NCI-H1105 (cell line): ENCODE measurements around the gene LYPD5.
"Not testable (repeated sequence)": the region's sequence is repeated elsewhere in the genome, so short reads cannot be mapped to it uniquely, and the experiment has no call there.

Source experiments
- DNase-seq: peaks from one replicate; lab custom pipeline; 2025; lab: John Stamatoyannopoulos, UW

Gene LYPD5

DNA sequence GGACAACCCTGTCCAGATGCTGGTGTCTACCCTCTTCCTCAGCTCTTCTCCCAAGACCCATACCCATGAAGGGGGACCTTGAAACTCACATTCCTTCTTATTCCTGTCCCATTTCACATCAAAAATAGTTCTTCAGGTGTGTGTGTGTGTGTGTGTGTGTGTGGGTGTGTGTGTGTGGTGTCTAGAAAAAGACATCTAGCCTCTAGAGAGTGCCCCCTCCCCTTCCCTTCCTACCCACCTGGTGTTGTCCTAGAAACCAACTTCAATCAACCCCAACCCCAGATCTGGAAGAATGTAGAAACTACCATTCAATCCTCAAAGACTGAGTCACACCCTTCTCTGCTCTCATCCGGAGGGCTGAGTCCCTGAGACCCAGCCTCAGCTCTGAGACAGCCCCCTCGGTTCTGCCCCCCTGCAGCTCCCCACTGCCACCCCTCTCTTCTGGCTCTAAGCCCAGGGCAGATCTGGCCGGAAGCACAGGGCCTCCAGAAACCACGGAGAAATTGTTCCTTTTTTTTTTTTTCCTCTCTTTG is 25.0 kb downstream of the LYPD5 start:
- DNase-seq: peak; percentile 85

DNA sequence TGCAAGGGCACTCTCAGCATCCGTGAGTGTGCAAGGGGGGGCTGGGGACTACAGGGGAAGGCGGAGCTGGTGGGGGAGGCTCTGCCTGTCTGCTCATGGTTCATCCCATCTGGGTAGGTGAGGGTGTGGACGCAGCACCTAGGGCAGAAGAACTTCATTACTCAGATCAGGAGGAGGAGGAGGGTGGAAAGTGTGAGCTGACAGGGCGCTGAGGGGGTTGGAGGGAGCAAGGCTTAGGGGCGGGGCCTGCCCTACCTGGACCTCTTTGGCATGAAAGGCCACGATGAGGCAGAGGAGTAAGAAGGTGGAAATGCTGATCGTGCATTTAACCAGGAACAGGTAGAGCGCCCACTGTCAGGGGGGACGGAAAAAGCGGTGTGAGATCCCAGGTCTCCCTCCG is 26.0 kb downstream of the LYPD5 start:
- DNase-seq: no peak

DNA sequence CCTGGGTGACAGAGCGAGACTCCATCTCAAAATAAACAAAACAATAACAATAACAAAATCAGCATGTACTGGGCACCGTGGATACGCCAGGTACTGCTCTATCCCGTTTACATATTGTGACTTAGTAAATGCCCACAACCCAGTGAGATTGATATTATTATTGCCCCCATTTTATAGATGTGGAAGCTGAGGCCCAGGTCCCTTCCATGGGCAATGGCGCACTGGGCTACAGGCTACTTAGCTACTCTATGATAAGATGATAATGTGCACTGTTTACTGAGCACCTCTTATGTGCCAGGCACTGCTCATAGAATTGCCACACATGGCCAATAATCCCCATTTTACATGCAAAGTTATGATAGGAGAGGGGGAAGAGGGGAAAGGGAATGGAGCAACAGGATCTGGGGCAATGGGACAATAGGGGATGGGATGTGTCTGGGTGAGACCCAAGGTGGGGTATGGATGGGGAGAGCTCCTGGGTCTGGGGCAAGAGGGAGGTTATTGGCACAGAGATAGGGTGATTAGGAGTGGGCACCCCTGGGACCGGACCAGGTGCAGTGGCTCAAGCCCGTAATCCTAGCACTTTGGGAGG is 26.9 kb downstream of the LYPD5 start:
- no peak for DNase-seq

DNA sequence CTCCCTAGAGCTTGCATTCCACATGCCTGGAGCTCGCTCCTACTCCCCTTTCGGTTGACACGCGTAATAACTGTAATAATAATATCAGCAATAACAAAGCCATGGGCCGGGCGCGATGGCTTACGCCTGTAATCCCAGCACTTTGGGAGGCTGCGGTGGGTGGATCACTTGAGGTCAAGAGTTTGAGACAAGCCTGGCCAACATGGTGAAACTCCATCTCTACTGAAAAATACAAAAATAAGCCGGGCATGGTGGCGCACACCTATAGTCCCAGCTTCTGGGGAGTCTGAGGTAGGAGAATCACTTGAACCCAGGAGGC is 27.3 kb downstream of the LYPD5 start:
- not testable (repeated sequence) for DNase-seq

DNA sequence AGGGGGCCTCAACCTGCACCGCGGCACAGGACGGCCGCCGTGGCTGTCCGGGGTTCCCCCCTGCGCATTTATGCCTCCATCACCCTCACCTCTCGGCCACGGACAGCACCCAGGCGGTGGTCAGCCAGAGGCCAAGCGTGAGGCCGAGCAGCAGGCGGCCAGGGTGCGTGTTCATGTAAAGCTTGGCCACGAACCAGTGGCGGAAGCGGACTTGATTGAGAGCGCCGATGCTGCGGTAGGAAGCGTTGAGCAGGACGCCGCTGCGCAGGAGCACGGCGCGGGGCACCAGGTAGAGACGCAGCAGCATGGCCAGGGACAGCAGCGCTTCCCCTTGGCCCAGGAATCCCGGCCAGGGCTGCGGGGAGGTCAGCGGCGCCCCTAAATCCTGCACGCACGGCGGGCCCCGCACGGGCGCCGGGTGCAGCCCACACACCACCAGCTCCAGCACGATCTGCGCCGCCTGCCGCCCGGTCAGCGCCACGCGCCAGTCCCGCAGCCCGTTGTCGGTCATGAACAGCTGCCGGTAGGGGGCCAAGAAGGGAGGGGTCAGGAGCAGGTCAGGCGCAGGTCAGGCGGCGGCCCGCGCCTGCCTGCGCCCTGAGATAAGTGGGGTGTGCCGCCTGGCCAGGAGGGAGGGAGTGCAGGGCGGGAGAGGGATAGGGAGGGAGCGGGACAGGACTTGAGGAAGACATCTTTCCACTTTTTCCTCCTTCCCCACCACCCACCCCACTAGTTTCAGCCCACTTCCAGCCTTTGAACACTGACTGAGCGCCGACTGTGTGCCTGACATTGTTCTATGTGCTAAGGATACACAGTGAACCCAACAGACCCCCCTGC is 27.9 kb downstream of the LYPD5 start:
- no peak for DNase-seq

DNA sequence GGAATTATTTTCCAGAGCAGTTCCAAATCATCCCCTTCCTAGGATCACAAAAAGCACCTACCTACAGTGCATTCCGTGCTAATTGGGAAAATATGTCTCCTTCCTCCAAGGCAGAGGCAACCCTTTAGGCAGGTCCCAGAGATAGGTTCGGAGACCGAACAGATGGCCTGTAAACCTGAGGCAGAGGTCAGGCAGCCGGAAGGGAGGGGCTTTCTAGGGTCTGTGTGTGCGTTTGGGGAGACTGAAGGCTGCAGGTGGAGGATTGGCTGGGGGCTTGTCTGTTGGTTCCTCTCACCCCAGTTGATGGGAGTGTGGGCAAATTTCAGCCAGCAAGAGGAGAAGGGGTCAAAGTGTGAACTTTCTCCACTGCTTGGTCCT is 28.5 kb downstream of the LYPD5 start:
- no peak for DNase-seq

DNA sequence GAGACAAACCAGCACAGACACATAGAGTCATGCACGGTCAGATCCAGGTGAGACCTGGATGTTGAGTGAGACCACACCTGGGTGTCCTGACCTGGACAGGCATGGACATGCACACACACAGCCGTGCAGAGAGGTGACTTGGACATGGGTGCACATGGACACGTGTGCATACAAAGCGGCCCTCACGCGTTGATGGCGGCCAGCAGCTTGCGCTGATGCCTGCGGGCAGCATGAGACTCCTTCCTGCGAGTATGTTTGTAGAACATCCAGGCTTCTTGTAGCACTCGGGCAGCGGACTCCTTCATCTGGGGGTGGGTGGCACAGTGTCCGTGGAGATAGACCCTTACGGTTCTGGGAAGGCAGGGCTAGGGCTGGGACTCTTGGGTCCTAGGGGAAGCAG is 33.0 kb downstream of the LYPD5 start:
- DNase-seq: no peak

DNA sequence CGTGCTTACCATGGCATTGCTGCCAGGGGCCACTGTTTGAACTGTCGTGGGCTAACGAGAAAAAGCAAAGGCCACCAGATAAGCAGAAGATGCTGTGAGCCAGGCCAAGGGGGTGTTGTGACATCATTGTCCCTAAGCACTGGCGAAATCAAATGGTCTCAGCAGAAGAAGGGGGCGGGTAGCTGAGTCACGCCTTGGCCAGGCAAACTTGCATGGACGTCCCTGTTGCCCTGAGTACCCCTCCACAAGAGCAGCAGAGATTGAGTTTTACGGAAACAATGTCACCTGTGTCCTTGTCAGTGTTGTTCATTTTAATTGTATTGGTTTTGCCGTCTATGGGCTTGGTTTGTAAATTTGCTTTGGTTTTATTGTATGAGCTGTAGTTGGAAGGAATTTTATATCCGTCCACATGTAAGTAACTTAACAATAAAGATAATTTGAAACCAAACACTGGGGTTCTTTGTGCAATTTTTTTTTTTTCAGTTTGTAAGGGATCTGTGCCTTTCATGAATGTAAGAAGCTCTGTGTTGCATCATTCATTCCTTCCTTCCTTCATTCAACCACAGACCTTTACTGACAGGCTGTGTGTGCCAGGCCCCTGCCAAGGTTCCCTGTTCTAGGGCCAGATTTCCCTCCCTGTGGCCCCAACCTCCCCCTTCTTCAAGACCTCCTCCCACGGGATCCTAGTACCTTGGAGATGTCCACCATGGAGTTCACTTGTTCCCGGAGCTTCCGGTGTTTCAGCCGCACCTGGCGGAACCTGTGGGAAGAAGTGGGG is 33.8 kb downstream of the LYPD5 start:
- no peak for DNase-seq

DNA sequence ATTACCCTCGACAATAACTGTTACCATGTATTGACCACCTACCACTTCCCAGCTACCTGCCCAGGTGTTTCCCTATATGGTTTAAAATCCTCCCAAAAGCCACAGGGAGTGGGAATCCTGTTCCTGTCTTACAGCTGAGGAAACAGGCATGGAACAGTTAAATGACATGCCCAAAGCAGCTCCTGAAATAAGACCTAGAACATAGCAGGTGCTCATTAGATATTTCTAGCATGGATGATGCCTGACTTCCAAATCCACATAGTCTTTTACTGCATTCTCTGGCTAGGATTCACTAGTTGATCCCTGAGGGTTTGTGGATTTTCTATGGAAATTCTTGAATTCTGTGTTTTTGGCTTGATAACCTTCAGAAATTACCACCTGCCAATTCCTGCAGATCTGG is 34.4 kb downstream of the LYPD5 start:
- DNase-seq: no peak

DNA sequence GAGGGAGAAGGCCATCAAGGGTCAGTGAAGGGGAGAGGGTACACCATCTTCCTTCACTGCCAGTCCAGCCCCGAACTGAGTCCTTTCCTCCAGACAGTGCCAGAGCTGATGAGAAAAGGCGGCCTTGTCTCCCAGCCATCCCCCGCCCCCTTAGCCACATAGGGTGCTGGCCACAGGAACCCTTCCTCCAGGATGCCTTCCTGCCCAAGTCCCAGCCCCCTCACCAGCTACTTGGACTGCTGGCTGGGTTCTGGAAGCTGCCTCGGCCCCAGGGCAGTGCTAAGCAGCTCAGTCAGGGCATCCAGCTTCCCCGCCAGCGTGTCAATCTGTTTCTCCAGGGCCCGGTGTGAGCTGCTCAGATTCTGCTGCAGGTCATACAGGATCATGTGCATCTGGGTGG is 34.9 kb downstream of the LYPD5 start:
- DNase-seq: no peak

DNA sequence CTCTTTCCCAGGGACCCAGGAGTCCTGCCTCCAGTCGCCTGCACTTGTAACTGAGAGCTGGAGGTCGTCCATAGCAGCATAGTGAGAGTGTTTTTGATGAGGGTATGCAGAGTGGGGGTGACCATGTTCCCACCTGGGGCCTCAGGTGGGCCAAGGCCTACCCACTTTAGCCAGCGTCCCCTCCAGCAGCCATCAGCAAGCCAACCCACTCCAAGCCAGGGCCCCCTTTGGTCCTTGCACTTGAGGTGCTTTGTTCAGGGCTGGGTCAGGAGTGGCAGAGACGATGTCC is 35.5 kb downstream of the LYPD5 start:
- DNase-seq: no peak

DNA sequence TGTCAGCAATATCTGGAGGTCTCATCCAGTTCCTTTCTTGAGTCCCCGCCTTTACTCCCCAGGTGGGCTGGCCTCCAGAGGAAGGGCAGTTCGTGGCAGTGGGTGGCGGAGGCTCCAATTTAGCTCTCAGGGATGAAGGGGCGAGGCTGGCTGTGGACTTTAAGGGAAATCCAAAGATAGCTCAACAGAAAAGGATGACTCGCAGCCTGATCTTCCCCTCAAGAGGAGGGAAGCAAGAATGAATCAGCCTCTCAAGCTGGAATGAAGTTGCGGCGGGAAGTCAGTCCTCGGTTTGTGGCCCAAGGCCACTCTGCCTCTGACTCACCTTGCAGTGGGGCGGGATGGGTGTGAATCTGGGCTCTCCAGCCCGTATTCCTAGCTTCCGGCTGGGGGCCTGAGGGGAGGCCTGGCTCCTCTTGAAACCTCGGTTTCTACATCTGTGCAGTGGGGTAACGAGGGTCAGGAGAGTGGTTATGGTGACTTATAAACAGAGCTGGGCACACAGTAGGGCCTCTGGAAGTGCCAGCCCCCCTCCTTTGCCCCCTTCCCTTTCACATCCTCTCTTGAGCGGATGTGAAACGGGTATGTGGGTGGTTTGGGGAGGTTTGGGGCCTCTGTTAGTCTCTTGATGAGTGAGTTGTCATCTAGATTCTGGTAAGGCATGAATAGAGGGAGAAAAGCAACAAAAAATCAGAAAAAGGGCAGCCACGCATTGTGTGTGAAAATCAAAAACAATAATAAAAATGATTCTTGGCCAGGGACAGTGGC is 37.0 kb downstream of the LYPD5 start:
- DNase-seq: no peak

DNA sequence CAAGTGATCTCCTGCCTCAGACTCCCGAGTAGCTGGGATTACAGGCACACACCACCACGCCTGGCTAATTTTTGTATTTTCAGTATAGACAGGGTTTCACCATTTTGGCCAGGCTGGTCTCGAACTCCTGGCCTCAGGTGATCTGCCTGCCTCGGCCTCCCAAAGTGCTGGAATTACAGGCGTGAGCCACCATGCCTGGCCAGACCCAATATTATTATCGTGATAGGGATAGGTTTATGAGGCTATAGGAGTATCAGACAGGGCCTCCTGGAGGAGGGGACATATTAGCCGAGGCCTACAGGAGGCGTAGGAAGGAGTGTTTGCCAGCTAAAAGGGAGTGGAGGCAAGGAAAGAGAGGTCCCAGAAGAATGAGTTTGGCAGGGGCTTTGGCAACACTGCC is 37.6 kb downstream of the LYPD5 start:
- not testable (repeated sequence) for DNase-seq

DNA sequence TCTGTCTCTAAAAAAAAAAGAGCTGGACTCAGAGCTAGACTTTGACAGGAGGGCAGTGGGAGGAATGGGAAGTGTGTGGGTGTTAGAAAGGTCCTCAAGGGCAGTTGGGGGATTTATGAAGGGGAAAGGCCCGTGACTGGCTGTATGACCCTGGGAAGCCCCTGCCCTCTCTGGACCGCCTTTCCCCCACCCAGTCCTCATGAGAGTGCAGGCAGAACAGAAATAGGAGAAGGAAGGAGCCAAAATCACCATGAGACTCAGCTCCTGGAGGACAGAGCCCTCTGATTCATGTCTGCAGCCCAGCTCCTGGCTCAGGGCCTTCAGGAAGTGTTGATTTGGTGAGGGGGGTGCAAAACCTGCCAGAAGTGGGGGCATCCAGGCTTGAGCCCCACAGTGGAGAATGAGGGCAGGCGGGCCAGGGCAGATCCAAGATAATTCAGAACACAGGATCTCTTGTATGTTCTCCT is 38.7 kb downstream of the LYPD5 start:
- no peak for DNase-seq

DNA sequence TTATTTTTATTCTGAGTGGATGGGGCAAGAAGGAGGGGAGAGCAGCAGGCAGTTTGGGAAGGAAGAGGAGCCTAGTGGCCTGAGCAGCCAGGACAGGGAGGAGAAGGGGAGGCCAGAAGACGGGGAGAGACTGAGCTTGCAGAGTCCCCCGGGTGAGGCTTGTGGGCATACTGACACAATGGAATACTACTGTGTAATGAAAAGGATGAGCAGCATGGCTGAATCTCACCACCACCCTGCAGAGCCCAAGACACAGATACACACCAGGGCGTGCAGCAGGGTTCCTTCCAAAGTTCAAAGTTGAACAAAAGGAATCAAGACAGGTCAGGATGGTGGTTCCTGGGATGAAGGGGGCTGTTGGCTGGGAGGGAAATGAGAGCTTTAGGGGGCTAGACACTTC is 39.4 kb downstream of the LYPD5 start:
- DNase-seq: no peak

DNA sequence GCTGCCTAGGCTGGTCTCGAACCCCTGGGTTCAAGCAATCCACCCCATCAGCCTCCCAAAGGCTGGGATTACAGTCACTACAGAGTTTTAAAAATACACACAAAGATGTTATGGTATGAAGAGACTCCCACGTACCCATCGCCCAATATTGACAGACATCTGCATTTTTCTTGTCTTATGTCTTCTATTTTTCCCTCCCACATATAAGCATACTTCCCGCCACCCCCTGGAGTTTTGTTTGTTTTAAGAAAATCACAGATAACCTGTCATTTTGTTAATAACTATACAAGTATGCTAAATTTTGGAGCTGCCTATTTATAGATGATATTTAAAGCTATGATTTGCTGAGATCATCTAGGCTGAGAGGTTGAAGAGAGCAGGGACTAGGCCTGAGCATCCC is 41.3 kb downstream of the LYPD5 start:
- DNase-seq: no peak

DNA sequence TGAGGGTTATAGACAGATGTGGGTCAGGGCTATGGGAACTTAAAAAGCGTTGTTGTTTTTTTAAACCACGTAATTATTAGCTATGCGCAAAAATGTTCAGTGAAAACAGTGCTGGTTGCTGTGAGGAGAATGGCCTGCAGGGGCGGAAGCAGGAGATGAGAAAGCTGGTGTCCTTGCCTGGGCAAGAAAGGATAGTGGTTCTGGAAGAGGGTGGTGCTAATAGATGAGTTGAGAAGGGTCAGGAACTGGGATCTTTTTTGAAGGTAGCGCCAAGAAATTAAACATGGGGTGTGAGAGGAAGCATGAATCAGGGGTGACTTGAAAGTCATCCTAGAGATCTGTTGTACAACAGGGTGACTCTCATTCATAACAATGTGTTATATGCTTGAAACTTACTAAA is 42.7 kb downstream of the LYPD5 start:
- DNase-seq: no peak

DNA sequence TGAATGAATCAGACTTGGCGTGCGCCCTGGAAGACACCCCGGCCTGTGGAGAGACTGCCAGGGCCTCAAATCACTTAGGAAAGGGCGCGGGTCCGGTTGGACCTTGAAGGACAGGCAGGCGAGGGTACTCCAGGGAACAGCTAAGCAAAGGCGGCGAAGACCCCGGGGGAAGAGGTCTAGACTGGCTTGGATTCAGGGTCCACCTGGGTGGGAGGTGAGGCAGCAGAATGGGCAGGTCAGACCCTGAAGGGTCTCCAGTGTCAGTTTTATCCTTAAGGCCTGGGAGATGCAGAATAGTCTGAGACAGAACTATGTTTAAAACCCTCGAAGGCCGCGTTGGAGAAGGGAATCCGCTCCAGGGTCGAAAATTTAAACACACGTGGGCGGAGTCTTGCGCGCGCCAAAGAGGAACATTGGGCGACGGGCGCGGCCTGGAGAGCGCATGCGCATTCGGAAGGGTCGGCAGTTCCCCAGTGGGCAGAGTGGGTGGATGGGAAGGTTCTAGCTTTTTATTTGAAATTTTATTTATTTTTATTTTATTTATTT is 46.9 kb downstream of the LYPD5 start:
- peak; percentile 77 for DNase-seq

DNA sequence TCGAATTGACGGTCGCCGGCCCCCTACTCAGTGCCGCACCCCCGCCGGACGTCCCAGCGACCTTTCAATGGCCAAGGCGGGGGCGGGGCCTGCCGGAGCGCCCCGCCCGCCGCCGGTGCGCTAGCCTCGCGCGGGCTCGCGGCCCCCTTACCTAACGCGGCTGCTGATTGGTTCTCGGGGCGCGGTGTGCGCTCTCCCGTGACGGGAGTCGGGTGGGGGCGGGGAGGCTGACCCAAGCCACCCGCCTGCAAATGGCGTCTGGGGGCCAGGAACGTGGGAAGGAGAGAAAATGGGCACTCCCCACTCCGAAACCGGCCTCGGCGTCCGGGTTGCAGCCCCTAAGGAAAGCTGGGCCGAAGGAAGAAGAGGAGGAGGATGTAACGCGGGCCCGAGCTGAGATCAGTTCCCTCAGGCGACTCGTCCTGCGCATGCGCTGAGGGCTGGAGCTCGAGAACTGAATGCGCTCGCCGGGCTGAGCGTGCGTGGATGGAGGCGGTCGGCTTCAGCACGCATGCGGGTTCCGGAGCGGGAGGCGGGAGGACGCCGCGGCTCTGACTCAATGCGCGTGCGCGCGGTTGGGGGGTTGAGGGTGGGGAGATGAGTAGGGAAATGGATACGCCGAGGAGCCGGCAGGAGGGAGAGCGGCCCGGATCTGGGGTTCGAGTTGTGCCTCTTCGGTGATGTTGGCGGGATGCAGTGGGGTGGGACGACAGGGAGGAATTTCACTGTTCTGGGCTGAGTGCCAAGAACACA is 47.6 kb downstream of the LYPD5 start, which contains the start of gene SMG9:
SMG9 (minus strand) TSS at position 460 of the 753 bp plus-strand sequence. CDS start 4,221 bp downstream, outside the sequence.
- DNase-seq: peak; percentile 96

DNA sequence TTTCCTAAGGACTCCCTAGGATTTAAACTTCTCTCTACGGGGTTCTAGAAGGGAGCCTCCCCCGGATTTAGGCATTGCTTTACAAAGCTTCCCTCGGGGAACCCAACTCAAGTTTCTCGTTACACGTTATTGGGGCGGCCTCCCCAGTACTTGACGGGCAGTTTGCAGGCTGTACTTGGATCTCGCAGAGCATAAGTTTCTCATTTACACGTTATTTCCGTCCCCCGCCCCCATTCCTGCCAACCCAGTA is 48.1 kb downstream of the LYPD5 start:
- DNase-seq: no peak

DNA sequence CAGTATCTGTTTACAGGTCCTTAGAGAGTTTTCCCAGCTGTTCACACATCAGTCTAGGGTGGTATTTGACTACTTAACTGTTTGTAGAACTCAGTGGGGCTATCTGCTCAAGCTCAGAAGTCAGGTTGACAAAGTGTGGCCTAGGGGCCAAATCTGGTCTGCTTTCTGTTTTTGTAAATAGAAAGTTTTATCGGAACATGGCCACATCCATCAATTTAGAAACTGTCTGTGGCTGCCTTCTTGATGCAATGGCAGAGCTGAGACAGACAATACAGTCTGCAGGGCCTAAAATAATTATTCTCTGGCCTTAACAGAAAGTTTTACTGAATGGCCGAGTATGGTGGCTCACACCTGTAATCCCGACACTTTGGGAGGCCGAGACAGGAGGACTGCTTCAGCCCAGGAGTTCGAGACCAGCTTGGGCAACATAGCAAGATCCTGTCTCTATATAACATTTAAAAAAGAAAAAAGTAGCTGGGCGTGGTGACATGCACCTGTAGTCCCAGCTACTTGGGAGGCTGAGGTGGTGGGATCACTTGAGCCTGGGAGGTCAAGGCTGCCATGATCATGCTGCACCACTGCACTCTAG is 49.9 kb downstream of the LYPD5 start:
- DNase-seq: no peak
